Measurements from ENCODE around the gene C19orf12. TPM values are rescaled to one million over a fixed set of nuclear protein-coding genes. Genes with fewer than 3 reads are reported as not detected.

Gene C19orf12
- total and polyA plus RNA-seq, 2 experiments from 2014 or later: 11.4 to 17.2 TPM

DNA sequence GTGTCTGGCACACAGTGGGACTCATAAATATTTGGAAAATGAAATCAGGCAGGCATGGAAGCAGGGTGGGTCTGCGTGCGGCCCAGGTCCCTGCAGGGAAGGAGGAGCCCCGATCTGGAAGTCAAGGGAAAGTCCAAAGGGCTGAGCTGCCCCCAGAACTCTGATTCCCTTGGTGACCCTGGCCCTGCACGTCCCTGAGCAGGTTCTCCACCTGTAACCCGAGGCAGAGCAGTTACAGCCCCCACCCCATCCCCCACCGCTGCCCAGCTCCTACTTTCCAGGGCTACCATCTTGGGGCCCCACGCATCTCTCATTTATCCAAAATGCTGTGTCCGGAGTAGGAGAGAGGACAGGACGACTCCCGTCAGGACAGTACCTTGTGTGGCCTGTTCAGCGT lies 47.7 kb downstream of the C19orf12 start (continued):
- TF ChIP-seq NANOG (IDR thresholded peaks at IDR 0.05; ENCODE audit: borderline replicate concordance): no peak
- TF ChIP-seq, protein P1, sequence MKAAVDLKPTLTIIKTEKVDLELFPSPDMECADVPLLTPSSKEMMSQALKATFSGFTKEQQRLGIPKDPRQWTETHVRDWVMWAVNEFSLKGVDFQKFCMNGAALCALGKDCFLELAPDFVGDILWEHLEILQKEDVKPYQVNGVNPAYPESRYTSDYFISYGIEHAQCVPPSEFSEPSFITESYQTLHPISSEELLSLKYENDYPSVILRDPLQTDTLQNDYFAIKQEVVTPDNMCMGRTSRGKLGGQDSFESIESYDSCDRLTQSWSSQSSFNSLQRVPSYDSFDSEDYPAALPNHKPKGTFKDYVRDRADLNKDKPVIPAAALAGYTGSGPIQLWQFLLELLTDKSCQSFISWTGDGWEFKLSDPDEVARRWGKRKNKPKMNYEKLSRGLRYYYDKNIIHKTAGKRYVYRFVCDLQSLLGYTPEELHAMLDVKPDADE (IDR thresholded peaks at IDR 0.05): no peak
- TF ChIP-seq STAT1 (IDR thresholded peaks at IDR 0.05; ENCODE audit: unreplicated experiment): no peak
- no peak for TF ChIP-seq ZNF331 (CRISPR knock-in tag; IDR thresholded peaks at IDR 0.05; ENCODE audit: low read depth)
- TF ChIP-seq, protein P2, sequence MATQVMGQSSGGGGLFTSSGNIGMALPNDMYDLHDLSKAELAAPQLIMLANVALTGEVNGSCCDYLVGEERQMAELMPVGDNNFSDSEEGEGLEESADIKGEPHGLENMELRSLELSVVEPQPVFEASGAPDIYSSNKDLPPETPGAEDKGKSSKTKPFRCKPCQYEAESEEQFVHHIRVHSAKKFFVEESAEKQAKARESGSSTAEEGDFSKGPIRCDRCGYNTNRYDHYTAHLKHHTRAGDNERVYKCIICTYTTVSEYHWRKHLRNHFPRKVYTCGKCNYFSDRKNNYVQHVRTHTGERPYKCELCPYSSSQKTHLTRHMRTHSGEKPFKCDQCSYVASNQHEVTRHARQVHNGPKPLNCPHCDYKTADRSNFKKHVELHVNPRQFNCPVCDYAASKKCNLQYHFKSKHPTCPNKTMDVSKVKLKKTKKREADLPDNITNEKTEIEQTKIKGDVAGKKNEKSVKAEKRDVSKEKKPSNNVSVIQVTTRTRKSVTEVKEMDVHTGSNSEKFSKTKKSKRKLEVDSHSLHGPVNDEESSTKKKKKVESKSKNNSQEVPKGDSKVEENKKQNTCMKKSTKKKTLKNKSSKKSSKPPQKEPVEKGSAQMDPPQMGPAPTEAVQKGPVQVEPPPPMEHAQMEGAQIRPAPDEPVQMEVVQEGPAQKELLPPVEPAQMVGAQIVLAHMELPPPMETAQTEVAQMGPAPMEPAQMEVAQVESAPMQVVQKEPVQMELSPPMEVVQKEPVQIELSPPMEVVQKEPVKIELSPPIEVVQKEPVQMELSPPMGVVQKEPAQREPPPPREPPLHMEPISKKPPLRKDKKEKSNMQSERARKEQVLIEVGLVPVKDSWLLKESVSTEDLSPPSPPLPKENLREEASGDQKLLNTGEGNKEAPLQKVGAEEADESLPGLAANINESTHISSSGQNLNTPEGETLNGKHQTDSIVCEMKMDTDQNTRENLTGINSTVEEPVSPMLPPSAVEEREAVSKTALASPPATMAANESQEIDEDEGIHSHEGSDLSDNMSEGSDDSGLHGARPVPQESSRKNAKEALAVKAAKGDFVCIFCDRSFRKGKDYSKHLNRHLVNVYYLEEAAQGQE (IDR thresholded peaks at IDR 0.05; ENCODE audit: unreplicated experiment): no peak
- TF ChIP-seq EZH2 (IDR thresholded peaks at IDR 0.05; ENCODE audit: low read depth, unreplicated experiment): no peak
- no peak for TF ChIP-seq EZH2phosphoT487 (IDR thresholded peaks at IDR 0.05; ENCODE audit: unreplicated experiment)

- peak overlapping the region; percentile 91 for H3K27ac Mint-ChIP-seq
These were observed 48.3 kb downstream of the C19orf12 start for GRCh38 chr19:29666578-29667386.

More at GRCh38 chr19:29666578-29667386, 48.3 kb downstream of the C19orf12 start:
- TF ChIP-seq EZH2phosphoT487 (IDR thresholded peaks at IDR 0.05; ENCODE audit: unreplicated experiment): no peak
- TF ChIP-seq, protein P2 (IDR thresholded peaks at IDR 0.05; ENCODE audit: unreplicated experiment): peak; percentile 54
- no peak for TF ChIP-seq POLR2AphosphoS5 (IDR thresholded peaks at IDR 0.05; ENCODE audit: low read depth)
- Histone ChIP-seq H3K36me3 (ENCODE audit: insufficient read depth) (no peaks in the 10 kb centered on the region), H3K27me3 (ENCODE audit: insufficient read depth) (no peaks in the 10 kb centered on the region), H3K9me2 (ENCODE audit: insufficient read depth) (no peaks in the 10 kb centered on the region; the same call in 1 of the 2 replicates), H3K79me2 (replicated peaks; ENCODE audit: insufficient read depth) (peaks cover 43% of the 10 kb centered on the region), H3K4me1 (ENCODE audit: insufficient read depth) (peaks cover 10% of the 10 kb centered on the region), H2AFZ (0 out of 2 replicates have a peak overlapping the region, but pooled peaks have one; percentile 25), H3K4me2 (peak overlapping the region; percentile 89), H3F3A (replicated peaks; ENCODE audit: low read depth) (0 out of 2 replicates have a peak, but pooled peaks cover 7% of the 10 kb centered on the region), H3K4me3 (peak overlapping the region; percentile 88), H3K27ac (ENCODE audit: low read depth) (peak overlapping the region; percentile 75), H4K20me1 (replicated peaks; ENCODE audit: insufficient read depth) (no peaks in the 10 kb centered on the region; the same call in none of the 2 replicates)
- peaks cover 14% of the 10 kb centered on the region for H3K36me3 Mint-ChIP-seq (ENCODE audit: low read depth)
- DNase-seq (ENCODE audit: low spot score) (peak; percentile 71), ATAC-seq (peak; percentile 38)
- H3K4me1 Mint-ChIP-seq: peaks cover 36% of the 10 kb centered on the region
- peaks cover 11% of the 10 kb centered on the region for H3K27me3 Mint-ChIP-seq (ENCODE audit: insufficient read depth, low read depth, poor library complexity)
- peak overlapping the region; percentile 78 for H3K4me3 Mint-ChIP-seq
- no peaks in the 10 kb centered on the region for H3K9me3 Mint-ChIP-seq
